ENCODE measurements around the gene CNTN1.

The CNTN1 gene

DNA sequence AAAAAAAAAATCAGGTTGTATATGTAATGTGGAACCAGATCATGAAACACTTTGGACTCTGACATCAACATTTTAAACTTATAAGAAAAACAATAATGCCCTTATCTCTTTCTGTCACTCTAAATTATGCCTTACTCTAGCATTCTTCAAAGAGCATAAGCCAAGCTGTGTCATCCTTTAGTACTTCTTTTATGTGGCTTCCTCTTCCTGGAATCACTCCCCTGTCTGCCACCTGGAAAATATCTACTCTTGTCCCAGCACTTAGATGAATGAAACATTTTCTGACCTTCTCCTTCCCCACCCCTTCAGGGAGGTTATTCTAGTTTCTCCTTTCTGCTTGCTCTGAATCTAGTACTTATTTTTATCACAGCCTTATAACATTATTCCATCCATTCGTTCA is 101.2 kb downstream of the CNTN1 start:
- no peak overlapping the region for H3K27ac ChIP-seq (ENCODE audit: low read depth in 2 of 2, low read length in 2 of 2)
- H3K4me1 ChIP-seq (ENCODE audit: control insufficient read depth in 2 of 2, insufficient read depth in 2 of 2, low read length in 2 of 2) = no peaks in the 10 kb centered on the region
- no peaks in the 10 kb centered on the region for H3K36me3 ChIP-seq (ENCODE audit: control insufficient read depth in 2 of 2, insufficient read depth in 2 of 2, low read length in 2 of 2)
- H3K9me3 ChIP-seq (ENCODE audit: control insufficient read depth in 2 of 2, low read length in 2 of 2) = no peaks in the 10 kb centered on the region
- H3K4me3 ChIP-seq (ENCODE audit: low read length in 2 of 2) = no peak overlapping the region
- H3K9ac ChIP-seq (ENCODE audit: low read depth in 1 of 2, low read length in 2 of 2) = no peak overlapping the region
- H3K27me3 ChIP-seq (ENCODE audit: control insufficient read depth in 2 of 2, insufficient read depth in 2 of 2, low read length in 2 of 2) = no peaks in the 10 kb centered on the region

DNA sequence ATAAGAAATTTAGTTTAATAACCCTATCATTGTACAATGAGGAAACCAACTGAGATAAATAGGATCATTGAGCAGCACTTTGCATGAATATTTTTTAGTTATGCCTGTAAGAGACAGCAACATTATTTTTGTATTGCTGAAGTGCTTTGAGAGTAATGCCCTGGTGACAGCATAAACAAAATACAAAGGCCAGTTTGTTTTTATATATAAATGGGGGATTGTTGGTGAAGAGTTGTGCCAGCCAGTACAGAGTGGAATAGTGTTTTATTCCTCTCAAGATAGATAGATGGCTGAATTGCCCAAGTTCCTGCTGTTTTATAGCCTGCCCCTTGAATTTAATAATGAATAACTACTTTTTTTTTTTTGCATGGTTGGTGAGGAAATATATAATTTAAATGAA is 101.8 kb downstream of the CNTN1 start:
- no peaks in the 10 kb centered on the region for H3K4me1 ChIP-seq (ENCODE audit: control insufficient read depth in 2 of 2, insufficient read depth in 2 of 2, low read length in 2 of 2)
- H3K9ac ChIP-seq (ENCODE audit: low read depth in 1 of 2, low read length in 2 of 2) = no peak overlapping the region
- H3K27me3 ChIP-seq (ENCODE audit: control insufficient read depth in 2 of 2, insufficient read depth in 2 of 2, low read length in 2 of 2) = no peaks in the 10 kb centered on the region
- H3K36me3 ChIP-seq (ENCODE audit: control insufficient read depth in 2 of 2, insufficient read depth in 2 of 2, low read length in 2 of 2) = no peaks in the 10 kb centered on the region
- no peaks in the 10 kb centered on the region for H3K9me3 ChIP-seq (ENCODE audit: control insufficient read depth in 2 of 2, low read length in 2 of 2)
- no peak overlapping the region for H3K4me3 ChIP-seq (ENCODE audit: low read length in 2 of 2)
- H3K27ac ChIP-seq (ENCODE audit: low read depth in 2 of 2, low read length in 2 of 2) = no peak overlapping the region

DNA sequence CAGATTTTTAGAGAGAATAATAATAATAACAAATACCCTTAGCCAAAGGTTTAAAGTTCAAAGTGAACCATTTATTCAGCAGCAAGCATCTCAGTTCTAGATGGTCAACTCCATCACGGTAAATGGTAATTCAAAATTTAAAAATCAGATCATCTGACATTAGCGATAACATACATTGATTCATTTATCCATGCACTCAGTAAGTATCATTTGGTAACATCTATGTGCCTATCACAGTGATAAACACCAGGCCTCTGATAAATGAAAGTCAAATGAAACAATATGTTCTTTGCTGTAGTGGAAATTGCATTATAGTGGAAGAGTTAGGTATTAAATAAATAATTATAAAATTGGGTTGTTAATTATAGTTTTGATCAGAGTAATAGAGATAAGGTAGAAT is 108.8 kb downstream of the CNTN1 start:
- no peaks in the 10 kb centered on the region for H3K27me3 ChIP-seq (ENCODE audit: control insufficient read depth in 2 of 2, insufficient read depth in 2 of 2, low read length in 2 of 2)
- H3K36me3 ChIP-seq (ENCODE audit: control insufficient read depth in 2 of 2, insufficient read depth in 2 of 2, low read length in 2 of 2) = no peaks in the 10 kb centered on the region
- H3K9me3 ChIP-seq (ENCODE audit: control insufficient read depth in 2 of 2, low read length in 2 of 2) = no peaks in the 10 kb centered on the region
- H3K4me3 ChIP-seq (ENCODE audit: low read length in 2 of 2) = no peak overlapping the region
- H3K27ac ChIP-seq (ENCODE audit: low read depth in 2 of 2, low read length in 2 of 2) = no peak overlapping the region
- no peaks in the 10 kb centered on the region for H3K4me1 ChIP-seq (ENCODE audit: control insufficient read depth in 2 of 2, insufficient read depth in 2 of 2, low read length in 2 of 2)
- H3K9ac ChIP-seq (ENCODE audit: low read depth in 1 of 2, low read length in 2 of 2) = no peak overlapping the region

DNA sequence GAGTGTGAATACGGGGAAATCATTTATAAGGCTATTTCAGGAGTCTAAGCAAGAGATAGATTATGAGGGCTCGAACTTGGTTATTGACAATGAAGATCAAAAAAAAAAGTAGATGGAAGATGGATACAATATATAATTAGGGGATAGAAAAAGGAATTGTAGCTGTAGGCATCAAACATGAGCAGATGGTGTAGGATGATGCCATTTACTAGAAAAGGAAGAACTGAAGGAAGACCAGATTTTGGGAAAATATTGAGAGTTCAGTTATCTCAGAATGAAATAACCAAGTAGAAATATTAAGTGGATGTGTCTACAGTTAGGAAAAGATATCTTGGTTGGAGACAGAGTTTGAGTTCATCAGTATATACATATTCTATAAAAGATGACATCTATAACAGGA is 109.6 kb downstream of the CNTN1 start:
- H3K27me3 ChIP-seq (ENCODE audit: control insufficient read depth in 2 of 2, insufficient read depth in 2 of 2, low read length in 2 of 2) = no peaks in the 10 kb centered on the region
- no peak overlapping the region for H3K27ac ChIP-seq (ENCODE audit: low read depth in 2 of 2, low read length in 2 of 2)

DNA sequence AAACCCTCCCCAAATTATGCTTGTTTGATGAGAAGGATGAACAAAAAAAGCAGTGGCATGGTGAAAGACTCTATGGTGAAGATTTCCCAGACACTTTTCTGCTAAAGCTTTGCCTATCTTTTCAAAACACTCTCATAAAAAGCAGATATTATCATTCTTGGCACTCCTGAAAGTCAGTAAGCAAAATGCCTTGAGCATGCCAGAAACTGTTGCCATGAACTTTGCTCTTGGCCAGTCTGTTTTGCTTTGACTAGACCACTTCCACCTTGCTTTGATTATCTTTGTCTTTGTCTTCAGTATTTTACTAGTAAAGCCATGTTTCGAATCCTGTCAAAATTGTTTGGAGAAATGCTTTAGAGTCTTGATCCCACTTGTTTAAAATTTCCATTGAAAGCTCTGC is 110.4 kb downstream of the CNTN1 start:
- no peaks in the 10 kb centered on the region for H3K36me3 ChIP-seq (ENCODE audit: control insufficient read depth in 2 of 2, insufficient read depth in 2 of 2, low read length in 2 of 2)
- H3K4me1 ChIP-seq (ENCODE audit: control insufficient read depth in 2 of 2, insufficient read depth in 2 of 2, low read length in 2 of 2) = no peaks in the 10 kb centered on the region
- no peaks in the 10 kb centered on the region for H3K9me3 ChIP-seq (ENCODE audit: control insufficient read depth in 2 of 2, low read length in 2 of 2)
- no peak overlapping the region for H3K27ac ChIP-seq (ENCODE audit: low read depth in 2 of 2, low read length in 2 of 2)
- no peaks in the 10 kb centered on the region for H3K27me3 ChIP-seq (ENCODE audit: control insufficient read depth in 2 of 2, insufficient read depth in 2 of 2, low read length in 2 of 2)
- no peak overlapping the region for H3K4me3 ChIP-seq (ENCODE audit: low read length in 2 of 2)
- H3K9ac ChIP-seq (ENCODE audit: low read depth in 1 of 2, low read length in 2 of 2) = no peak overlapping the region

More for the DNA sequence above, 109.6 kb downstream of the CNTN1 start:
- Histone ChIP-seq H3K4me3 (ENCODE audit: low read length in 2 of 2) (no peak overlapping the region), H3K9ac (ENCODE audit: low read depth in 1 of 2, low read length in 2 of 2) (no peak overlapping the region), H3K4me1 (ENCODE audit: control insufficient read depth in 2 of 2, insufficient read depth in 2 of 2, low read length in 2 of 2) (no peaks in the 10 kb centered on the region), H3K9me3 (ENCODE audit: control insufficient read depth in 2 of 2, low read length in 2 of 2) (no peaks in the 10 kb centered on the region), H3K36me3 (ENCODE audit: control insufficient read depth in 2 of 2, insufficient read depth in 2 of 2, low read length in 2 of 2) (no peaks in the 10 kb centered on the region)

DNA sequence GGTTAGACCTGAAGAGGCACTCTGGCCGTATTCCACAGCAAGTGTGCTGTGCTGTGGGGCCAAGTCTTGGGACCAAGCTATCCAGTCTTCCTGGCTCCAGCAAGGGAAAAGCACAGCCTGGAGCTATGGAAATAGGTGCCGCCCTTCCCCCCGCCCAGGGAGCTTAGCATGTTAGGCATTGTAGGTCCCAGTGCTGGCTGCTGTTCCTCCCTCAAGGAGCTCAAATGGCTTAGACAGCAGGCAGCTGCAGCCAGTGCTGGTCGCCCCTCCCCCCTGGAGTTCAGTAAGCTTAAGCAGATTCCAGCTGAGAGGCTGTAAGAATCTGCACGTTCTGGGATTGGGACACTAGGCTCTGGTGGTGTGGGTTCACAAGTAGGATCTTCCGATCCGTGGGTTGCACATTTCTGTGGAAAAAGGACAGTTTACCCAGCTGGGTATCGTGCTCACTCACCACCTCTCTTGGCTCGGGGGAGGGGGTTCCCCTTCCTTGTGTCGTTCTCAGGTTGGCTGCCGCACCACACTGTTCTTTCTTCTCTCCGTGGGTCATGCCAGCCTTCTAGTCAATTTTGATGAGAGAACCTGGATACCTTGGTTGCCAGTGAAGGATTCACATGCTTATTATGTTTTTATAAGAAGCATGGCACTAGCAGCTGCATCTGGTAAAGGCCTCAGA is 127.3 kb downstream of the CNTN1 start:
- no peaks in the 10 kb centered on the region for H3K27me3 ChIP-seq (ENCODE audit: control insufficient read depth in 2 of 2, insufficient read depth in 2 of 2, low read length in 2 of 2)
- H3K9ac ChIP-seq (ENCODE audit: low read depth in 1 of 2, low read length in 2 of 2) = no peak overlapping the region
- H3K9me3 ChIP-seq (ENCODE audit: control insufficient read depth in 2 of 2, low read length in 2 of 2) = no peaks in the 10 kb centered on the region
- H3K27ac ChIP-seq (ENCODE audit: low read depth in 2 of 2, low read length in 2 of 2) = no peak overlapping the region
- H3K4me1 ChIP-seq (ENCODE audit: control insufficient read depth in 2 of 2, insufficient read depth in 2 of 2, low read length in 2 of 2) = no peaks in the 10 kb centered on the region
- no peaks in the 10 kb centered on the region for H3K36me3 ChIP-seq (ENCODE audit: control insufficient read depth in 2 of 2, insufficient read depth in 2 of 2, low read length in 2 of 2)
- H3K4me3 ChIP-seq (ENCODE audit: low read length in 2 of 2) = no peak overlapping the region

DNA sequence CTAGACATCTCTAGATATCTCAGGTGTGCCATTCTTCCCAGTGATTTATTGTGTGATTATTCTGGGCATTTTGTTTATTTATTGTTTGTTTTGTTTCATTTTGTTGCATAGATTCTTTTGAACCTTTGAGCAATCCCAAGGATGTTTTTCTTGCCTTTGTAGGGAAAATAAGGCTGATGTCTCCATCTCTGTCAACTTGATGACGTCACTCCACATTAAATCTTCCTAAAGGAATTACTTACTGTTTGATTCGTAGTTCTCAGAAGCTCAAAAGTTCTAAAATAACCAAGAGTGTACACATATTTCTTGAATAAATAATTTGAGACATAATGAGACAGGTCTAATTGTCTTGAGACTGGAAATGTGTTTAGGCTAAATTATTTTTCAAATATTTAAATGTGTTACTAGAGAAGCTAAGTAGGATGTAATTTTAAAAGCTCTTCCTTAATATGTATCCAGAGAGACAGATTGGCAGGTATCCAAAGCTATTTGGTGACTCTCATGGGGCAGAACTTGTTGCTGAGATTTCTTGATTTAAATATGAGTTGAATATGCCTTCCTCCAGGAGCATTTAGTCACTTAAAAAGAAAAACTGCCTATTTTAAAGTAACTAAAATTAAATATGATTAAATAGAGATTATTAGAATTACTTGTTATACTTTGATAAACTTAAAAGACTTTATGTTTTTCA is 128.7 kb downstream of the CNTN1 start:
- Histone ChIP-seq H3K4me1 (ENCODE audit: control insufficient read depth in 2 of 2, insufficient read depth in 2 of 2, low read length in 2 of 2) (no peaks in the 10 kb centered on the region), H3K9ac (ENCODE audit: low read depth in 1 of 2, low read length in 2 of 2) (no peak overlapping the region), H3K27me3 (ENCODE audit: control insufficient read depth in 2 of 2, insufficient read depth in 2 of 2, low read length in 2 of 2) (no peaks in the 10 kb centered on the region), H3K9me3 (ENCODE audit: control insufficient read depth in 2 of 2, low read length in 2 of 2) (no peaks in the 10 kb centered on the region), H3K27ac (ENCODE audit: low read depth in 2 of 2, low read length in 2 of 2) (no peak overlapping the region), H3K4me3 (ENCODE audit: low read length in 2 of 2) (no peak overlapping the region), H3K36me3 (ENCODE audit: control insufficient read depth in 2 of 2, insufficient read depth in 2 of 2, low read length in 2 of 2) (no peaks in the 10 kb centered on the region)

DNA sequence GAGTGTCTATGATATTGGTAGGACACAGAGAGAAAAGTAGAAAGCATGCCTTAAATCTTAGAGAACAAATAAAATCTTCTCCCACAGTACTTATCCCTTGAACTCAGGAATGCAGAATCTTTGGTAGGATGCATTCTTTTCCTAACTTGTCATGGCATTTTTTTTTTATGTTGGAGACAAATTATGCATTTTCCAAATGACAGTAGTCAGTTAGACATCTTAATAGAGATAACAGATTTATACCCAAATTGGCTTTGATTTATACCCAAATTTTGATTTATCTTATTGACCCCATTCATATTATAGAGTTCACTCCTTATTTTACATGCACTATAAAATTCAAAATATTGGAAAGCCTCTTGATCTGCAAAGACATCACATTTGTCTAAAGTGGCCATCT is 132.9 kb downstream of the CNTN1 start:
- Histone ChIP-seq H3K36me3 (ENCODE audit: control insufficient read depth in 2 of 2, insufficient read depth in 2 of 2, low read length in 2 of 2) (no peaks in the 10 kb centered on the region), H3K4me3 (ENCODE audit: low read length in 2 of 2) (no peak overlapping the region), H3K4me1 (ENCODE audit: control insufficient read depth in 2 of 2, insufficient read depth in 2 of 2, low read length in 2 of 2) (no peaks in the 10 kb centered on the region), H3K9me3 (ENCODE audit: control insufficient read depth in 2 of 2, low read length in 2 of 2) (no peaks in the 10 kb centered on the region), H3K9ac (ENCODE audit: low read depth in 1 of 2, low read length in 2 of 2) (no peak overlapping the region), H3K27me3 (ENCODE audit: control insufficient read depth in 2 of 2, insufficient read depth in 2 of 2, low read length in 2 of 2) (no peaks in the 10 kb centered on the region), H3K27ac (ENCODE audit: low read depth in 2 of 2, low read length in 2 of 2) (no peak overlapping the region)

DNA sequence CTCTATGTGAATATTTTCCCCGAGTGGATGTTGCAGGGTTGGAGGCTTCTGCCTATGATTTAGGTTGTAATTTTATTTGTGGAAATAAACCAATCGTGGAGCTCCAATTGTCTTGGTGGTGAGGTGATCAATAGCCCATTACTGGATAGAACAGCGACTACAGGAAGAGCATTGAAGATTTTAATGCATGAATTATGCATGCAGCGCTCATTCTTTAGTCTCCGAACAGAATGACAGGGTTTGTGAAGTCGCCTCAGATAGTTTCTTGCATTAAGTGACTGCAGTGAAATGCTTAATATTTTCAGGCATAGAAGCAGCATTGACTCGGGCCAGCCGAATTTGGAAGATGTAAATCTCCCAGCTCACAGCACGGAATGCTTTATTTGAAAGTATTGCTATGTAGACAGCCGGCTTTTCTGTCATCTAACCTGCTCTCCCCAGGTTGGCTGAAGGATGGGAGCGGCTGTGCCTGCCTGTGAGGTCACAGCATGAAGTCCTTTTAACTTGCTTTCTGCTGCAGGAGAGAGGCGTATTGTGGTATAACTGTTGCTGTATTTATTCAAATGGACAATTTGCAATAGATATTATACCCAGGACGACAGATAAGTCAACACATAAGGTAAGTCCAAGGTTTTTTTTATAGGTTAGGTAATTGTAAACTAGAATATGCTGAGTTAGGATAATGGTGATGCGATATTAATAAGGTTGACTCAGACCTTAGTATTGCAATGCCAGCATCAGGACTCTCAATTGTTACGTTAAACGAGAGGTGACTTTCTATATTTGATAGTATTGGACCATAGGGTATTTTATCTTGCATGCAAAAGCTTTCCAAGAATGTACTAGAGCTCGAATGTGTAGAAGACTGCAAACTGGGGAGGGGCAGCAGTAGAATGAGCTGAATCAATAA is 135.7 kb downstream of the CNTN1 start:
- no peak overlapping the region for H3K9ac ChIP-seq (ENCODE audit: low read depth in 1 of 2, low read length in 2 of 2)
- H3K27ac ChIP-seq (ENCODE audit: low read depth in 2 of 2, low read length in 2 of 2) = no peak overlapping the region
- no peak overlapping the region for H3K4me3 ChIP-seq (ENCODE audit: low read length in 2 of 2)

DNA sequence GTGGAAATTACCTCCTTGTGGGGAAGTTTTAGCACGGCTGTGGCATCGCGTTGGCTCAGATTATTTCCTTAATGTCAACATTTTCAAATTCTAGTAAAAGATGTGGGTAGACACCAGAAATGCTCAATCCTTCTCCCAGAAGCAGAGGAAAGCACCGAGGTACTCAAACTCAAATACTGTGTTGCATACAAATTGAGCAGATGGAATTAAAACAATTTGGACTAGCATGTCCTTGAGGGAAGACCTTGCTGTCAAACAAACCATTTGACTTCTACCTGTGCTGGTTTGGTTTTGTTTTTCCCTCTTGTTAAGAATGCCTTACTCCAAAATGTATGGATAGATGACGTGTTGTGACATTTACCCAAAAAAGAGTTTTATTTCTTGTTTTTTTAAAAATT is 136.4 kb downstream of the CNTN1 start:
- H3K9ac ChIP-seq (ENCODE audit: low read depth in 1 of 2, low read length in 2 of 2) = no peak overlapping the region

More for the DNA sequence above, 135.7 kb downstream of the CNTN1 start:
- Histone ChIP-seq H3K36me3 (ENCODE audit: control insufficient read depth in 2 of 2, insufficient read depth in 2 of 2, low read length in 2 of 2) (no peaks in the 10 kb centered on the region), H3K9me3 (ENCODE audit: control insufficient read depth in 2 of 2, low read length in 2 of 2) (no peaks in the 10 kb centered on the region), H3K27me3 (ENCODE audit: control insufficient read depth in 2 of 2, insufficient read depth in 2 of 2, low read length in 2 of 2) (no peaks in the 10 kb centered on the region), H3K4me1 (ENCODE audit: control insufficient read depth in 2 of 2, insufficient read depth in 2 of 2, low read length in 2 of 2) (no peaks in the 10 kb centered on the region)

More for the DNA sequence above, 136.4 kb downstream of the CNTN1 start:
- Histone ChIP-seq H3K9me3 (ENCODE audit: control insufficient read depth in 2 of 2, low read length in 2 of 2) (no peaks in the 10 kb centered on the region), H3K4me3 (ENCODE audit: low read length in 2 of 2) (no peak overlapping the region), H3K27me3 (ENCODE audit: control insufficient read depth in 2 of 2, insufficient read depth in 2 of 2, low read length in 2 of 2) (no peaks in the 10 kb centered on the region), H3K27ac (ENCODE audit: low read depth in 2 of 2, low read length in 2 of 2) (no peak overlapping the region), H3K4me1 (ENCODE audit: control insufficient read depth in 2 of 2, insufficient read depth in 2 of 2, low read length in 2 of 2) (no peaks in the 10 kb centered on the region), H3K36me3 (ENCODE audit: control insufficient read depth in 2 of 2, insufficient read depth in 2 of 2, low read length in 2 of 2) (no peaks in the 10 kb centered on the region)
